Mesenchymal stem cell (in vitro differentiated cells and primary cell): ENCODE data around the gene SLC15A2.

Experiments
- DNase-seq: peaks from one replicate; pipeline ENCODE4 v3.0.0-alpha.2; 2013
- H2AFZ ChIP-seq: one replicate; pipeline ENCODE4 v1.6.1; 2013; ENCODE audit warnings: low read depth, mild to moderate bottlenecking, control low read depth, inconsistent platforms, low read length, moderate library complexity
- H2AK5ac ChIP-seq: 2 replicates; pipeline ENCODE4 v1.6.1; 2013; ENCODE audit warnings: low read length, moderate library complexity, mild to moderate bottlenecking, inconsistent platforms; ENCODE audit not compliant: severe bottlenecking
- H2BK120ac ChIP-seq: one replicate; pipeline ENCODE4 v1.6.1; 2013; ENCODE audit warnings: low read depth, mild to moderate bottlenecking, inconsistent platforms, low read length, moderate library complexity
- H2BK12ac ChIP-seq, 2 experiments: one replicate each; pipeline ENCODE4 v1.6.1; 2013; ENCODE audit warnings: inconsistent platforms in 2 of 2, low read length in 2 of 2, mild to moderate bottlenecking in 2 of 2, moderate library complexity in 2 of 2, control low read depth in 1 of 2
- H2BK15ac ChIP-seq: one replicate; pipeline ENCODE4 v1.6.1; 2013; ENCODE audit warnings: mild to moderate bottlenecking, low read depth, inconsistent platforms; ENCODE audit not compliant: poor library complexity, severe bottlenecking
- H2BK5ac ChIP-seq: 2 replicates; pipeline ENCODE4 v1.6.1; 2013; ENCODE audit warnings: low read depth, mild to moderate bottlenecking, low read length, control low read depth, inconsistent platforms; ENCODE audit not compliant: poor library complexity, severe bottlenecking
- H3K14ac ChIP-seq, 2 experiments: one replicate each; pipeline ENCODE4 v1.6.1; 2013; ENCODE audit warnings: inconsistent platforms in 2 of 2, low read length in 2 of 2, control low read depth in 1 of 2, mild to moderate bottlenecking in 1 of 2, moderate library complexity in 1 of 2
- H3K18ac ChIP-seq, 2 experiments: one replicate each; pipeline ENCODE4 v1.6.1; 2013; ENCODE audit warnings: inconsistent platforms in 2 of 2, low read length in 2 of 2, control low read depth in 1 of 2, low read depth in 1 of 2, mild to moderate bottlenecking in 1 of 2
- H3K23ac ChIP-seq, 2 experiments: one replicate each; pipeline ENCODE4 v1.6.1; 2013; ENCODE audit warnings: inconsistent platforms in 2 of 2, low read length in 2 of 2, mild to moderate bottlenecking in 2 of 2, moderate library complexity in 2 of 2, control low read depth in 1 of 2
- H3K27ac ChIP-seq: 2 replicates; pipeline ENCODE4 v1.5.1; 2013; ENCODE audit warnings: mild to moderate bottlenecking, moderate library complexity, low read length, control low read depth, inconsistent platforms; ENCODE audit not compliant: poor library complexity, severe bottlenecking
- H3K27me3 ChIP-seq, 2 experiments: 2 replicates each; pipeline versions ENCODE4 v1.6.1 to v1.7.0; 2013; ENCODE audit warnings: low read length in 2 of 2, mild to moderate bottlenecking in 2 of 2, moderate library complexity in 2 of 2, control low read depth in 1 of 2, inconsistent platforms in 1 of 2; ENCODE audit not compliant: control insufficient read depth in 1 of 2, insufficient read depth in 1 of 2
- H3K36me3 ChIP-seq, 2 experiments: 2 replicates each; pipeline versions ENCODE4 v1.6.1 to v1.7.0; 2013; ENCODE audit warnings: low read length in 2 of 2, control low read depth in 1 of 2, inconsistent platforms in 1 of 2, low read depth in 1 of 2, mild to moderate bottlenecking in 1 of 2; ENCODE audit not compliant: insufficient read depth in 2 of 2, control insufficient read depth in 1 of 2
- H3K4ac ChIP-seq, 2 experiments: one replicate each; pipeline ENCODE4 v1.6.1; 2013; ENCODE audit warnings: inconsistent platforms in 2 of 2, low read length in 2 of 2, mild to moderate bottlenecking in 2 of 2, moderate library complexity in 2 of 2, control low read depth in 1 of 2, low read depth in 1 of 2
- H3K4me1 ChIP-seq: 2 replicates; pipeline ENCODE4 v1.6.1; 2013; ENCODE audit warnings: low read depth, low read length, control low read depth; ENCODE audit not compliant: control insufficient read depth, insufficient read depth
- H3K4me2 ChIP-seq: 2 replicates; pipeline ENCODE4 v1.6.1; 2013; ENCODE audit warnings: low read length, mild to moderate bottlenecking, inconsistent platforms; ENCODE audit not compliant: poor library complexity, severe bottlenecking
- H3K4me3 ChIP-seq, 2 experiments: 2 replicates each; pipeline versions ENCODE4 v1.5.1 to v1.7.0; 2013; ENCODE audit warnings: low read length in 2 of 2, mild to moderate bottlenecking in 2 of 2, control low read depth in 1 of 2, low read depth in 1 of 2; ENCODE audit not compliant: insufficient read depth in 1 of 2
- H3K79me1 ChIP-seq: replicated peaks from 2 replicates; pipeline ENCODE4 v1.6.1; 2013; ENCODE audit warnings: mild to moderate bottlenecking, control low read depth, low read length, inconsistent platforms; ENCODE audit not compliant: poor library complexity, severe bottlenecking
- H3K9ac ChIP-seq: 2 replicates; pipeline ENCODE4 v1.7.0; 2013; ENCODE audit warnings: mild to moderate bottlenecking, low read length, moderate library complexity
- H3K9me3 ChIP-seq: 2 replicates; pipeline ENCODE4 v1.7.0; 2013; ENCODE audit warnings: mild to moderate bottlenecking, low read length; ENCODE audit not compliant: control insufficient read depth
- H4K8ac ChIP-seq: one replicate; pipeline ENCODE4 v1.6.1; 2013; ENCODE audit warnings: inconsistent platforms, mild to moderate bottlenecking, low read length, moderate library complexity
- H4K91ac ChIP-seq: one replicate; pipeline ENCODE4 v1.6.1; 2013; ENCODE audit warnings: mild to moderate bottlenecking, low read length, inconsistent platforms
- WGBS: methylation state at CpG from one replicate; pipeline ENCODE4 v1.1.7; 2013; ENCODE audit warnings: mixed read lengths; 5-methylcytosine and 5-hydroxymethylcytosine counted together

SLC15A2 gene

DNA sequence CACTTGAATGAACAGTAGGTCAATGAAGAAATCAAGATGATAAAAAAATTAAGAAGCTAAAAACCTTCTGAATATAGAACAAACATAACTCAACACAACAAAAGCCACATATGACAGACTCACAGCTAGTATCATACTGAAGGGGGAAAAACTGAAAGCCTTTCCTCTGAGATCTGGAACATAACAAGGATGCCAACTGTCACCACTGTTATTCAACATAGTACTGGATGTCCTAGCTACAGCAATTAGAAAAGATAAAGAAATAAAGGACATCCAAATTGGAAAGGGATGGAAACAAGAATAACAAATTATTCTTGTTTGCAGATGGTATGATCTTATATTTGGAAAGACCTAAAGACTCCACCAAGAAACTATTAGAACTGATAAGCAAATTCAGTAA, 67.1 kb downstream of the SLC15A2 start:
- Histone ChIP-seq H3K27ac (no peak overlapping the region), H2BK120ac (no peak overlapping the region)

DNA sequence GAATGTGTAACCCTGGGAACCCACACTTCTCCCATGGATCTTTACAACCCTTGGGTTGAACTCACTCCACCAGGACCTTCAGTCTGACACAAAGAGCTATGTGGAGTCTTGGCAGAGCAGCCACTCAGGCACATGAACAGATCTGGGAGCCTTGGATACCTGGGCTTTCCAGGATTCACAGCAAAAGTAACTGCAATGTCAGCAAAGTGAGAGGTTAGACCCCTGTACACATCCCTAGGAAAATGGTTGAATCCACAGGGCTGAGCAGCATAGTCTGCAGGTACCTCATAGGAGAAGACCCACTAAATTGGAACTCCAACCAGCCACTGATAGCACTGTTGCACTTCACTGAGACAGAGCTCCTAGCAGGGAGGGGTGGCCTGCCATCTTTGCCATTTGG, 68.2 kb downstream of the SLC15A2 start:
- Histone ChIP-seq H3K18ac (no peak overlapping the region), H3K9ac (no peak overlapping the region), H3K4me1 (no peaks in the 10 kb centered on the region), H3K23ac (no peak overlapping the region), H2BK5ac (no peak overlapping the region), H3K27ac (no peak overlapping the region), H3K27me3 (no peaks in the 10 kb centered on the region), H3K4me3 (no peak overlapping the region), H2AK5ac (no peak overlapping the region), H2AFZ (no peak overlapping the region), H2BK15ac (no peak overlapping the region), H3K4me2 (no peak overlapping the region), H2BK120ac (no peak overlapping the region), H2BK12ac (no peak overlapping the region), H3K14ac (no peak overlapping the region), H3K36me3 (no peaks in the 10 kb centered on the region), H4K8ac (no peak overlapping the region), H3K79me1 (no peaks in the 10 kb centered on the region), H3K9me3 (no peaks in the 10 kb centered on the region), H3K4ac (no peak overlapping the region), H4K91ac (no peak overlapping the region)
- no peak for DNase-seq

More for the DNA sequence above, 67.1 kb downstream of the SLC15A2 start:
- Histone ChIP-seq H2BK15ac (no peak overlapping the region), H4K8ac (no peak overlapping the region), H3K18ac (no peak overlapping the region), H4K91ac (no peak overlapping the region), H3K27me3 (no peaks in the 10 kb centered on the region), H3K79me1 (no peaks in the 10 kb centered on the region), H3K4me2 (no peak overlapping the region), H3K9me3 (no peaks in the 10 kb centered on the region), H3K9ac (no peak overlapping the region), H2AFZ (no peak overlapping the region), H3K14ac (no peak overlapping the region), H2BK5ac (no peak overlapping the region), H3K4me3 (no peak overlapping the region), H3K4ac (no peak overlapping the region), H2AK5ac (no peak overlapping the region), H3K36me3 (no peaks in the 10 kb centered on the region), H3K4me1 (no peaks in the 10 kb centered on the region), H2BK12ac (no peak overlapping the region), H3K23ac (no peak overlapping the region)
- DNase-seq, result no peak

DNA sequence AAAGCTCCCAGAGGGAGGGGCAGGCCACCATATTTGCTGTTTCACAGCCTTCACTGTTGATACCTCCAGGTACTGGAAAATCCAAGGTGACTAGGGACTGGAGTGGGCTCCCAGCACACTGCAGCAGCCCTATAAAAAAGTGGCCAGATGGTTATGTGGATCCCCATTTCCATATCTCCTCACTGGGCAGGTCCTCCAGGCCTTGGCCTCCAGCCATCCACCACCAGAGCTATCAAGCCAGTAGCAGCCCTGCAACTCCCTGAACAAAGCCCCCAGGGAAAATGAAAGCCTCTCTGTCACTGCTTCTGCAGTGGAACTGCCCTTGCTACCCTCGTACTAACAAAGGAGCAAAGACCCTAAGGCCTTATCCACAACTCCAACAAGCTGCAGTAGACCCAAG, 69.4 kb downstream of the SLC15A2 start:
- no peak overlapping the region for H3K27ac ChIP-seq
- H4K91ac ChIP-seq, result no peak overlapping the region
- no peak overlapping the region for H2BK120ac ChIP-seq
- H3K9me3 ChIP-seq, result no peaks in the 10 kb centered on the region
- WGBS, result 57% methylated on average over 1 of the region's 1 CpG
- no peak overlapping the region for H3K14ac ChIP-seq
- no peak overlapping the region for H2BK12ac ChIP-seq
- H3K79me1 ChIP-seq, result no peaks in the 10 kb centered on the region
- no peak for DNase-seq
- H3K23ac ChIP-seq, result no peak overlapping the region
- H3K4me3 ChIP-seq, result no peak overlapping the region
- no peaks in the 10 kb centered on the region for H3K27me3 ChIP-seq
- no peaks in the 10 kb centered on the region for H3K36me3 ChIP-seq
- H3K4me2 ChIP-seq, result no peak overlapping the region
- H2AK5ac ChIP-seq, result no peak overlapping the region
- no peak overlapping the region for H4K8ac ChIP-seq
- no peak overlapping the region for H2BK5ac ChIP-seq
- no peak overlapping the region for H2AFZ ChIP-seq
- no peak overlapping the region for H3K18ac ChIP-seq
- no peak overlapping the region for H3K9ac ChIP-seq
- no peak overlapping the region for H2BK15ac ChIP-seq
- no peaks in the 10 kb centered on the region for H3K4me1 ChIP-seq
- no peak overlapping the region for H3K4ac ChIP-seq

DNA sequence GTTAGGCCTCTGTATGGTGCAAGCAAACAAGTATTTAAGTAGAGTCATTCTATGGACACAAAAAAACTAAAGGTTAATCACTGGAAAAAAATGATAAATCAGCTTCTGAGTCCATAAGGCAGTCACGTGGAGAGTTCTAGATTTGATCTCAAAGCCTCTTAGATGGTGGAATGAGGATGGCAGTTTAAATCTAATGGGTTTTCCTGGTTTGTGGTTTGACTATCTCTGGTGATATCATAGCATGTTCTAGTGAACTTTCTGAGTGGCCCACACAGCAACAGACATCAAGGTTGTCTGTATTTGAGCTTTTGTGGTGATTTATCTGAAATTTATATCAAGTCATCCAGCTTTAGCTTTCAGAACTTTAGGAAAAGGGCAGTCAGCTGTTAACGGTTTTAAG, 75.4 kb downstream of the SLC15A2 start:
- Histone ChIP-seq H3K23ac (no peak overlapping the region), H2BK5ac (no peak overlapping the region), H2BK120ac (no peak overlapping the region), H3K4me2 (no peak overlapping the region), H2BK15ac (no peak overlapping the region), H4K91ac (no peak overlapping the region), H3K18ac (no peak overlapping the region), H3K27ac (no peak overlapping the region), H3K79me1 (no peaks in the 10 kb centered on the region), H3K4ac (no peak overlapping the region), H2AK5ac (no peak overlapping the region), H2BK12ac (no peak overlapping the region), H3K36me3 (no peaks in the 10 kb centered on the region), H3K4me3 (no peak overlapping the region), H2AFZ (no peak overlapping the region), H4K8ac (no peak overlapping the region), H3K9ac (no peak overlapping the region), H3K27me3 (no peaks in the 10 kb centered on the region), H3K14ac (no peak overlapping the region), H3K4me1 (no peaks in the 10 kb centered on the region), H3K9me3 (peaks cover 3% of the 10 kb centered on the region)
- peak; percentile 1 for DNase-seq
- WGBS, result 72% methylated on average over 2 of the region's 2 CpGs
